Retinal pigment epithelial cell (primary cell): Measurements from ENCODE around the gene CKS2.
A peak's percentile ranks its signal among the peaks of the same experiment; 100 is the strongest.
"Not testable (repeated sequence)": the region's sequence is repeated elsewhere in the genome, so short reads cannot be mapped to it uniquely, and the experiment has no call there.

ENCODE experiments used
- DNase-seq: peaks from one replicate; pipeline ENCODE4 v3.0.0-alpha.2; 2010; ENCODE audit warnings: low read depth
- H3K4me3 ChIP-seq: 2 replicates; pipeline ENCODE4 v1.5.1; 2011; ENCODE audit warnings: mild to moderate bottlenecking, low read length, control low read depth, moderate library complexity
- TF ChIP-seq, protein P1 (sequence below): conservative IDR thresholded peaks from 2 replicates; pipeline ENCODE4 v1.5.1; 2011; ENCODE audit warnings: low read depth, low read length, control low read depth, inconsistent platforms

Gene CKS2

GRCh38 chr9:89310475-89311345 lies at the start of gene CKS2:
Gene CKS2, plus strand, starts transcription at chr9:89311195. Its CDS starts 98 bp downstream, at chr9:89311293.
- TF ChIP-seq, protein P1, sequence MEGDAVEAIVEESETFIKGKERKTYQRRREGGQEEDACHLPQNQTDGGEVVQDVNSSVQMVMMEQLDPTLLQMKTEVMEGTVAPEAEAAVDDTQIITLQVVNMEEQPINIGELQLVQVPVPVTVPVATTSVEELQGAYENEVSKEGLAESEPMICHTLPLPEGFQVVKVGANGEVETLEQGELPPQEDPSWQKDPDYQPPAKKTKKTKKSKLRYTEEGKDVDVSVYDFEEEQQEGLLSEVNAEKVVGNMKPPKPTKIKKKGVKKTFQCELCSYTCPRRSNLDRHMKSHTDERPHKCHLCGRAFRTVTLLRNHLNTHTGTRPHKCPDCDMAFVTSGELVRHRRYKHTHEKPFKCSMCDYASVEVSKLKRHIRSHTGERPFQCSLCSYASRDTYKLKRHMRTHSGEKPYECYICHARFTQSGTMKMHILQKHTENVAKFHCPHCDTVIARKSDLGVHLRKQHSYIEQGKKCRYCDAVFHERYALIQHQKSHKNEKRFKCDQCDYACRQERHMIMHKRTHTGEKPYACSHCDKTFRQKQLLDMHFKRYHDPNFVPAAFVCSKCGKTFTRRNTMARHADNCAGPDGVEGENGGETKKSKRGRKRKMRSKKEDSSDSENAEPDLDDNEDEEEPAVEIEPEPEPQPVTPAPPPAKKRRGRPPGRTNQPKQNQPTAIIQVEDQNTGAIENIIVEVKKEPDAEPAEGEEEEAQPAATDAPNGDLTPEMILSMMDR, result no peak
- H3K4me3 ChIP-seq, result peak within 1 kb of the TSS; percentile 98
- peak; percentile 100 for DNase-seq

DNA sequence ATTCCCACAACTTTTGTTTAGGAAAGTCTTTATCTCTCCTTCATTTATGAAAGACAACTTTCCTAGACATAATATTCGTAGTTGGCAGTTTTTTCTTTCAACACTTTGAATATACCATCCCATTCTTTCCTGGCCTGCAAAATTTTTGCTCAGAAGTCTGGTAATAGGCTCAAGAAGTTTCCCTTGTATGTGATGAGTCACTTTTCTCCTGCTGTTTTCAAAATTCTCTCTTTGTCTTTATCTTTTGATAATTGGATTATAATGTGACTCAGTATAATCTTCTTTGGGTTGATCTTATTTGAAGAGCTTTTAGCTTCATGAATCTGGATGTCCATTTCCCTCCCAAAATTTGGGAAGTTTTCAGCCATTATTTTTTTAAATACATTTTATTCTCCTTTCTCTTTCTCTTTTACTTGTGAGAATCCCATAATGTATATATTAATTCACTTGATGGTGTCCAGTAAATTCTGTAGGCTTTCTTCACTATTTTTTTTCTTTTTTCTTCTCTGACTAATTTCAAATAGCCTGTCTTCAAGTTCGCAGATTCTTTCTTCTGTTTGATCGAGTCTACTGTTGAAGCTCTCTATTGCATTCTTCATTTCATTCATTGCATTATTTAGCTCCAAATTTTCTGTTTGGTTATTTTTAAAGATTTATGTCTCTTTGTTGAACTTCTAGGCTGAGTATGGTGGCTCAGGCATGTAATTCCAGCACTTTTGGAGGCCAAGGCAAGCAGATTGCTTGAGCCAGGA lies 37.3 kb upstream of the CKS2 start:
- DNase-seq, result no peak
- no peak overlapping the region for H3K4me3 ChIP-seq
- TF ChIP-seq, protein P1, result no peak

GRCh38 chr9:89274838-89275237 lies 36.2 kb upstream of the CKS2 start:
- TF ChIP-seq, protein P1, result no peak
- no peak overlapping the region for H3K4me3 ChIP-seq
- DNase-seq, result no peak

DNA sequence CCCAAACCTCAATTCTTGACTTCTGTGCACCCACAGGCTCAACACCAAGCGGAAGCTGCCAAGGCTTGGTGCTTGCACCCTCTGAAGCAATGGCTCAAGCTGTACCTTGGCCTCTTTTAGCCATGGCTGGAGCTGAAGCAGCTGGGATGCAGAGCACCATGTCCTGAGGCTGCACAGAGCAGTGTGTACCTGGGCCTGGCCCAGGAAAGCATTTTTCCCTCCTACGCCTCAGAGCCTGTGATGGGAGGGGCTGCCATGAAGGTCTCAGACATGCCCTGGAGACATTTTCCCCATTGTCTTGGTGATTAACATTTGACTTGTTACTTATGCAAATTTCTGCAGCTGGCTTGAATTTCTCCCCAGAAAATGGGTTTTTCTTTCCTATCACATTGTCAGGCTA lies 35.0 kb upstream of the CKS2 start:
- not testable (repeated sequence) for H3K4me3 ChIP-seq, DNase-seq

DNA sequence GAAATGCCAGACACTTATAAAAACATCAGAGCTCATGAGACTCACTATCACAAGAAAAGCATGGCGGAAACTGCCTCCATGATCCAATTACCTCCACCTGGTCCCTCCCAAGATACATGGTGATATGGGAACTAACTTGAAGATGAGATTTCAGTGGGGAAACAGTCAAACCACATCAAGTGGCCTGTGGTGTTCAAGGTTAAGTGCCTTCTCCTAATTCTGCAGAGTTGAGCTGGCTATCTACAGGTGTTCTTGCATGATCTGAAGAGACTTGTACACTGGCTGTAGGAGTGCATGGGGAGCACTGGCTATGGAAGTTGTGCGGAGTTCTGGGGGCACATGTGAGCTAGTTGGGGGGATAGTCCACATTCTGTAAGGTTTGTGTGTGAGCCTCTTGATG lies 34.0 kb upstream of the CKS2 start:
- H3K4me3 ChIP-seq, result no peak overlapping the region
- DNase-seq, result no peak
- TF ChIP-seq, protein P1, result no peak

DNA sequence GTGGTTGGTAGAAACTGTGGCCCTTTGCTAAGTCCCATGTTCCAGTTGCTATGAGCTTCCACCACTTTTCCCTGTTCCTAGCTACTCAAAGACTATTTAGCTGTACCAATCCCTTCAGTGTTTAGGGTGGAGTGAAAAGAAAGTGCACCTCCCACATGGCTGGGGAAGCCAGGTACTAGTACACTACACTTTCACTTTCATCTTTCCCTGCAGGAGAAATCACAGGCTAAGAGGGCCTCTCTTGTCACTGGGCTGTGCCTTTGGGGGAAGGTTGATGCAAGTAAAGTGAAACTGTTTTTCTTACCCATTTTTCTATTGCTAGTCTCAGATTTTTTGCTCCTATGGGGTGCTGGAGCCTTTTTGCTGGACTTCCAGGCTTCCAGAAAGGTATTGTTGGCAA lies 33.5 kb upstream of the CKS2 start:
- H3K4me3 ChIP-seq, result no peak overlapping the region
- DNase-seq, result no peak
- TF ChIP-seq, protein P1, result no peak

DNA sequence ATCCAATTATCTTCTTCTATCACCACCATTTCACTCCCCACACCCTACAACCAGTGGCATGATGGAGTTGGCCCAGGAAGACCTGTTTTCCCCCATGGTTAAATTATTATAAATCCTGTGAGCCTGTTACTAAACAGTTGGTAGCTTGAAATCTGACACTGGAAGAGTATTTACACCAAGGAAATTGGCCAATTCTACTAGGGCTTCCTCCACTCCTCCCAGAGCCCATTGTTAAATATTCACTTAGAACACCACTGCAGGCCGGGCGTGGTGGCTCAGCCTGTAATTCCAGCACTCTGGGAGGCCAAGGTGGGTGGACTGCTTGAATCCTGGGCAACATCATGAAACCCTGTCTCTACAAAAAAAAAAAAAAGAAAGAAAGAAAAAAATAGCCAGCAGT lies 32.4 kb upstream of the CKS2 start:
- TF ChIP-seq, protein P1, result no peak
- no peak for DNase-seq
- H3K4me3 ChIP-seq, result no peak overlapping the region
